ENCODE results near the gene ATP1A4. TPM values are rescaled to one million over a fixed set of nuclear protein-coding genes. Genes with fewer than 3 reads are reported as not detected.

Gene ATP1A4
- total and polyA plus RNA-seq, 2 of the 8 experiments (the other 6 are each of a cell fraction or from before 2014, with no cell fraction given) = 0.48 to 0.61 TPM

GRCh38 chr1:160204526-160205241 lies 53.3 kb downstream of the ATP1A4 start (continued):
- no peak for TF ChIP-seq SIRT6 (IDR thresholded peaks at IDR 0.05; ENCODE audit: low read length)
